Measurements from ENCODE around the gene LILRA5.

GRCh38 chr19:54352546-54352945 lies 39.6 kb upstream of the LILRA5 start:
- TF ChIP-seq SRF (IDR thresholded peaks at IDR 0.05; ENCODE audit: low read depth, low read length): no peak
- no peak for TF ChIP-seq CEBPB (IDR thresholded peaks at IDR 0.05; ENCODE audit: low read depth, low read length)
- no peak for TF ChIP-seq CHD1 (IDR thresholded peaks at IDR 0.05; ENCODE audit: low read depth, low read length)
- TF ChIP-seq CTCF (IDR thresholded peaks at IDR 0.05; ENCODE audit: control extremely low read depth in 1 of 3, insufficient read depth in 1 of 3, low read depth in 1 of 3, low read length in 3 of 3): no peak
- no peak for TF ChIP-seq TAF1 (IDR thresholded peaks at IDR 0.05; ENCODE audit: low read depth, low read length)
- TF ChIP-seq GABPA (IDR thresholded peaks at IDR 0.05; ENCODE audit: borderline replicate concordance, insufficient read depth, low read length): no peak
- TF ChIP-seq SAP30 (IDR thresholded peaks at IDR 0.05; ENCODE audit: insufficient read depth, insufficient replicate concordance, low read length): no peak
- TF ChIP-seq EZH2 (IDR thresholded peaks at IDR 0.05; ENCODE audit: low read depth, low read length, severe bottlenecking): no peak
- TF ChIP-seq, protein P1, sequence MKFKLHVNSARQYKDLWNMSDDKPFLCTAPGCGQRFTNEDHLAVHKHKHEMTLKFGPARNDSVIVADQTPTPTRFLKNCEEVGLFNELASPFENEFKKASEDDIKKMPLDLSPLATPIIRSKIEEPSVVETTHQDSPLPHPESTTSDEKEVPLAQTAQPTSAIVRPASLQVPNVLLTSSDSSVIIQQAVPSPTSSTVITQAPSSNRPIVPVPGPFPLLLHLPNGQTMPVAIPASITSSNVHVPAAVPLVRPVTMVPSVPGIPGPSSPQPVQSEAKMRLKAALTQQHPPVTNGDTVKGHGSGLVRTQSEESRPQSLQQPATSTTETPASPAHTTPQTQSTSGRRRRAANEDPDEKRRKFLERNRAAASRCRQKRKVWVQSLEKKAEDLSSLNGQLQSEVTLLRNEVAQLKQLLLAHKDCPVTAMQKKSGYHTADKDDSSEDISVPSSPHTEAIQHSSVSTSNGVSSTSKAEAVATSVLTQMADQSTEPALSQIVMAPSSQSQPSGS (IDR thresholded peaks at IDR 0.05; ENCODE audit: low read length): no peak
- no peak for TF ChIP-seq POLR2AphosphoS5 (IDR thresholded peaks at IDR 0.05; ENCODE audit: low read depth, low read length)
- TF ChIP-seq BACH1 (IDR thresholded peaks at IDR 0.05; ENCODE audit: low read length): no peak

Data from H1 (cell line).